Coronary artery (tissue), 2 donors: ENCODE measurements around the gene RAB18.

Experiments used
- DNase-seq: peaks from one replicate; pipeline ENCODE4 v3.0.0-alpha.2; 2017; ENCODE audit warnings: low spot score
- H3K27ac ChIP-seq, 2 donors: fragments of 200-600 bp; sonication (generic); one replicate each; pipeline ENCODE4 v1.5.1; 2016 to 2019
- H3K4me3 ChIP-seq: fragments of 200-600 bp; sonication (generic); 2 replicates; pipeline ENCODE4 v1.5.1; 2016; ENCODE audit warnings: mild to moderate bottlenecking, moderate library complexity
- TF ChIP-seq, protein P1 (sequence below): fragments of 200-600 bp; sonication (generic); IDR thresholded peaks from one replicate; pipeline ENCODE4 v1.5.1; 2019; ENCODE audit warnings: antibody characterized with exemption

The RAB18 gene

DNA sequence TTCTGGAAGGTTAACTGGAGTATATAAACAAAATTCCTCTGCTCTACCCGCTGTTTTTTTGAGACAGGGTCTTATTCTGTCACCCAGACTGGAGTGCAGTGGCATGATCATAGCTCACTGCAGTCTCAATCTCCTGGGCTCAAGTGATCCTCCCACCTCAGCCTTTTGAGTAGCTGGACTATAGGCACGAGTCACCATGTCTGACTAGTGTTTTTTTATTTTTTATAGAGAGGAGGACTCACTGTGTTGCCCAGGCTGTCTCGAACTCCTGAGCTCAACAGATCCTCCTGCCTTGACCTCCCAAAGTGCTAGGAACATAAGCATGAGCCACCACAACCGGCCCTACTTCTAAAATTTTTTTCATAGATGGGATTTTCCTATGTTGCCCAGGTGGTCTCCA lies 2.2 kb downstream of the RAB18 start:
- DNase-seq, result no peak
- Histone ChIP-seq H3K27ac (no peak overlapping the region), H3K4me3 (peak overlapping the region; percentile 6)
- TF ChIP-seq, protein P1, sequence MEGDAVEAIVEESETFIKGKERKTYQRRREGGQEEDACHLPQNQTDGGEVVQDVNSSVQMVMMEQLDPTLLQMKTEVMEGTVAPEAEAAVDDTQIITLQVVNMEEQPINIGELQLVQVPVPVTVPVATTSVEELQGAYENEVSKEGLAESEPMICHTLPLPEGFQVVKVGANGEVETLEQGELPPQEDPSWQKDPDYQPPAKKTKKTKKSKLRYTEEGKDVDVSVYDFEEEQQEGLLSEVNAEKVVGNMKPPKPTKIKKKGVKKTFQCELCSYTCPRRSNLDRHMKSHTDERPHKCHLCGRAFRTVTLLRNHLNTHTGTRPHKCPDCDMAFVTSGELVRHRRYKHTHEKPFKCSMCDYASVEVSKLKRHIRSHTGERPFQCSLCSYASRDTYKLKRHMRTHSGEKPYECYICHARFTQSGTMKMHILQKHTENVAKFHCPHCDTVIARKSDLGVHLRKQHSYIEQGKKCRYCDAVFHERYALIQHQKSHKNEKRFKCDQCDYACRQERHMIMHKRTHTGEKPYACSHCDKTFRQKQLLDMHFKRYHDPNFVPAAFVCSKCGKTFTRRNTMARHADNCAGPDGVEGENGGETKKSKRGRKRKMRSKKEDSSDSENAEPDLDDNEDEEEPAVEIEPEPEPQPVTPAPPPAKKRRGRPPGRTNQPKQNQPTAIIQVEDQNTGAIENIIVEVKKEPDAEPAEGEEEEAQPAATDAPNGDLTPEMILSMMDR, result no peak

DNA sequence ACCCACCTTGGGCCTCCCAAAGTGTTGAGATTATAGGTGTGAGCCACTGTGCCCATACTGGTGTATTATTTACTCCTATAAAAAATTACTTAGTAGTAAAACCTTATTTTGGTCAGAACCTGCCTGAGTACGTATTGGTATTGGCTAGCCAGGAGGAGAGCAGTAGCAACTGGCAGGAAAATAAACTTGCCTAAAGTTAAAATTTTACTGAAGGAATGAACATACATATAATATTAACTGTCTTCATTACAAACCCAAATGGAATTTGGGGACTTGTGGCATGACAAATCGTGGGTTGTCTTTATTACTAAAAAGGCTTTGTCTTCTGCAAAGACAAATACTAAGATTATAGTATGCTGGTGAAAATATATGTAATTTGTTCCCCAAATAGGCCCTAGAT lies 8.4 kb downstream of the RAB18 start:
- TF ChIP-seq, protein P1, result no peak
- no peak overlapping the region for H3K27ac ChIP-seq
- DNase-seq, result no peak
- H3K4me3 ChIP-seq, result no peak overlapping the region

DNA sequence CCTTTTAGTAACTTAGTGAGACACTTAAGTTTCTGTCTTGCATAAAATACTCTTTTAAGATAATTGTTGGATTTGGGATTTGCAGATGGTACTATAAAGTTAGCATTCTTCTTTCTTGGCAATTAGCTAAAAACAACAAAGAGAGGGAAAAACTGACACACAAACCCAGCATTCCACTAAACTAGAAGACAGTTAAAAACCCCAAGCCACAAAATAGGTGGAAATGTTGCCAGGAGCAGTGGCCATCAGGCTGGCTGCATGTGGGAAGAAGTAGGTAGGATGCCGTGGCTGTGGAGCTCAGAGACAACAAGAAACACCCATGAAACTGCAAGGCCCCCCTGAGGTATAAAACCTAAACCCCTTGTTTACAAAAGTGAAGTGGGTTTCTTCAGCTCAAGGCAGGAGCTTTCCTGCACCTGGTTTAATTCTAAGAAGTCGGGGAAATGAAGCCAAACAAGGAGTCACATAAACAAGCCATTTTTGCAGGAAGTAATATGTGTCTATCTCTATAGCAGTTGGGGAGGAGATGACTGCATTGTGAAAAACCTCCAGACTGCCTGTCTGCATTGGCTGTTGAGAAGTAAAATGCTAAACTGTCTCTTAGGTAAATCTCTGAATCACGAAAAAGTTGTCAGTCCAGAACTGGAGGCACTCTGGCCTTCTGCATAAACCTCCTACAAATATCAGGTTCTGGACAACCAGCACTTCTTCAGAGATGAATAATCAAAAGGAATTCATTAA lies 9.5 kb downstream of the RAB18 start:
- Histone ChIP-seq H3K27ac (no peak overlapping the region), H3K4me3 (no peak overlapping the region)
- DNase-seq, result no peak
- TF ChIP-seq, protein P1, result no peak

DNA sequence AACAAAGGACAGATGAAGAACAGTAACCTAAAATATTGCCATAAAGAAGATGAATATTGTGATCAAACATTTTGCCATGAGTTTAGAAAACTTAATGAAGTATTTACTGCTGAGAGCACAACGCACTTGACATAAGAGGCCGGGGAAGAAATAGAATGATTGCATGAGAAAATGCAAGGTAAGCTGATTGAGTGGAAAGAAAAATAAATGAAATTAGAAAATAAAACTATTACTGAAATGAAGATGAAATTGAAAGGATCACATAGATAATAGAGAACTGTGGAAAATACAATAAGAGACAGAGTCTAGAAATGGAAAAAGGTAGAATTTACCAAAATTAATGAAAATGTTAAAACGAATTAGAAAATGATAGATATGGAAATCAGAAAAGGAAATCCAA lies 10.1 kb downstream of the RAB18 start:
- TF ChIP-seq, protein P1, result no peak
- DNase-seq, result no peak
- no peak overlapping the region for H3K27ac ChIP-seq
- no peak overlapping the region for H3K4me3 ChIP-seq

DNA sequence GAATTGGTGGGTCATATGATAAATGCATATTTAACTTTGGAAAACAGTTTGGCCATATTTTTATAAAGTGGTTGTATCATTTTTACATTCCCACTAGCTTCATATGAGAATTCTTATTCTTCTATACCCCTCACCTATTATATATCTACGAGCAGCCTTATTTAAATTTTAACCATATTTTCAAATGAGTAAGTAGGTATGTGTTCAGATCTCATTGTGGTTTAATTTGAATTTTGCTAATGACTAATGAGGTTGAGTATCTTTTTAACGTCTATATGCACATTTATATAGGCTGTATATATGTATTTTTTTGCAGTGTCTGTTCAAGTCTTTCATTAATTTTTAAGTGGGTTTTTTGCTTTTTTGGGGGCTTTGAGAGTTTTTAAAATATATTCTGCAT lies 14.2 kb downstream of the RAB18 start:
- H3K4me3 ChIP-seq, result no peak overlapping the region
- H3K27ac ChIP-seq, result no peak overlapping the region
- TF ChIP-seq, protein P1, result no peak
- no peak for DNase-seq

DNA sequence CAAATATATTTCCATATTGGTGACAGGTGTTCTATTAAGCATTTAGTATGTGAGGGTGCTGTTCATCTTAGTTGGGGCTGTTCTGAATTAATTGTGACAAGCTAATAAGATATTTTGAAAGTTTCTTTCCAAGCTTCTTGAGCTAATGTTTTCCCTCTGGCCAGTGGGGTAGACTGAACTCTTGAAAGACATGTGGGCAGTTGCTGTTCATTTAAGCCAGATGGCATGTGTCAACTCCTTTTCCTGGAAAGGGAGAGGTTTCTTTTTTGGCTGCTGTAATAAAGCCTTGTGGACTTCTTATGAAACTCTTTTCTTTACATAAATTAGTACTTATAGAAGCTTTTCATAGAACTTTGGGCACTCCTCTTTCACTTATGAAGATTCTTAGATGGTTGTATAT lies 21.7 kb downstream of the RAB18 start:
- H3K27ac ChIP-seq, result no peak overlapping the region

DNA sequence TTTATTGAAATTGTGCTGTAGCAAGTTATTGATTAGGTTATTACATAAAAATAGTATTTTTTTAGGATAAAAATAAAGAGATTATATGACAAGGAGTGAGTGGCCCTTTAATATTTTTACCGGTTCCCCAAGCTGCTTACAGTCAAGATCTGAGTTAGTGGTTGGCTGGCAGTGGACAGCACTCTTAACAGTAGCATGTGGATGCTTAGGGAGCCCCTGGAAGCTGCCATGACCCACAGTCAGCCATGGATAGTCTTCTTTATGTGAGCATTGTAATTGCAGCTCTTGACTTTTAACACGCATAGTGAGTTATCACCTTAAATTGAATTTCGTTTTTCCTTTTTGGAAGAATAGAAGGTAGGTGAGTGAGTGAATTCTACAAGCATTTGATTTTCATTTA lies 22.1 kb downstream of the RAB18 start:
- Histone ChIP-seq H3K27ac (no peak overlapping the region), H3K4me3 (no peak overlapping the region)
- DNase-seq, result no peak
- TF ChIP-seq, protein P1, result no peak

More for the DNA sequence above, 21.7 kb downstream of the RAB18 start:
- DNase-seq, result no peak
- TF ChIP-seq, protein P1, result no peak
- no peak overlapping the region for H3K4me3 ChIP-seq
